Transverse colon (tissue), 4 donors: ENCODE data around the gene ELK3.

Experiments
- CTCF ChIP-seq, 5 experiments: fragments of 200-600 bp in 3 of 5; fragments of 450-650 bp in 2 of 5; sonication (generic) in 3 of 5; IDR thresholded peaks; 1 replicate in 2 of 5; 2 replicates in 3 of 5; pipeline ENCODE4 v1.5.1; 2016 to 2017; ENCODE audit warnings: antibody characterized with exemption in 5 of 5, inconsistent platforms in 3 of 5, mild to moderate bottlenecking in 2 of 5, moderate library complexity in 1 of 5
- EP300 ChIP-seq: sonication (generic); formaldehyde crosslinking; IDR thresholded peaks from one replicate; pipeline ENCODE4 v1.6.1; 2017; ENCODE audit warnings: antibody characterized with exemption, low read depth
- POLR2A ChIP-seq: fragments of 450-650 bp; IDR thresholded peaks from one replicate; pipeline ENCODE4 v1.6.1; 2016; ENCODE audit warnings: antibody characterized with exemption, mild to moderate bottlenecking, moderate library complexity
- POLR2AphosphoS5 ChIP-seq, 3 donors: sonication (generic); formaldehyde crosslinking; IDR thresholded peaks; one replicate each; pipeline ENCODE4 v1.6.1; 2016; ENCODE audit warnings: antibody characterized with exemption in 3 of 3

DNA sequence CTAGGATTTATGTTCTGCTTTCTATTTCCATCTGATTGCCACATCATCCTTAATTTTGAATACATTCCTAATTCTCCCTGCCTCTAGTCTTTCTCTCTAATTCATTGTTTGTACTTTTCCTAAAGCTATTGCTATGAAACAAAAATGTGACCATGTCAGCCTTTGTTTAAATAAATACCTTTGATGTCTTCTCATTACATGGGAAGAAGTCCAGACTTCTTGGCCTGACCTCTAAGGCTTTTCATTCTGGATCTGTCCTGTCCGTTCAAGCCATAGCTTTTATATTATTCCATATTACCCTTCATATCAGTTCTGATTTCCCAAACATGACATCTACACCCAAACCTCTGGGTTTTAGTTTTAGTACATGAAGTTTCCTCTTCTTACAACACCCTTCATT is 114.7 kb downstream of the ELK3 start:
- no peak for TF ChIP-seq POLR2A
- TF ChIP-seq CTCF (IDR thresholded peaks at IDR 0.05): no peak
- TF ChIP-seq POLR2AphosphoS5 (IDR thresholded peaks at IDR 0.05): peak in 1 of 3 donors; percentile 31
- TF ChIP-seq EP300: no peak
